Stomach (tissue), 9 donors: ENCODE data around the gene PTPN14. TPM values are rescaled to one million over a fixed set of nuclear protein-coding genes. Genes with fewer than 3 reads are reported as not detected.

Experiments
- DNase-seq, 2 donors: peaks; one replicate each; pipeline versions ENCODE4 v3.0.0 to v3.0.0-alpha.2; 2013 to 2019
- H3K27ac ChIP-seq, 5 donors: fragments of 200-600 bp in 4 of 5; sonication (generic) in 4 of 5; one replicate each; pipeline ENCODE4 v1.5.1; 2013 to 2019; ENCODE audit warnings: mild to moderate bottlenecking in 1 of 5, moderate library complexity in 1 of 5
- H3K27me3 ChIP-seq, 3 donors: fragments of 200-600 bp; sonication (generic); one replicate each; pipeline ENCODE4 v1.5.1; 2017 to 2019; ENCODE audit warnings: mixed run types in 1 of 3
- H3K36me3 ChIP-seq, 4 donors: fragments of 200-600 bp; sonication (generic); 1 replicate in 3 of 4; 2 replicates in 1 of 4; pipeline ENCODE4 v1.5.1; 2016 to 2019
- H3K4me1 ChIP-seq, 4 donors: fragments of 200-600 bp; sonication (generic); one replicate each; pipeline ENCODE4 v1.5.1; 2016 to 2019
- H3K4me3 ChIP-seq, 4 donors: fragments of 200-600 bp; sonication (generic) in 3 of 4; one replicate each; pipeline ENCODE4 v1.5.1; 2016 to 2019; ENCODE audit warnings: mild to moderate bottlenecking in 1 of 4
- H3K9me3 ChIP-seq, 4 donors: fragments of 200-600 bp; sonication (generic); one replicate each; pipeline ENCODE4 v1.5.1; 2016 to 2019
- CTCF ChIP-seq, 7 experiments: fragments of 450-650 bp in 4 of 7; fragments of 200-600 bp in 3 of 7; sonication (generic) in 3 of 7; IDR thresholded peaks; one replicate each; pipeline ENCODE4 v1.5.1; 2016 to 2019; ENCODE audit warnings: antibody characterized with exemption in 7 of 7, control low read depth in 2 of 7, mild to moderate bottlenecking in 1 of 7
- EP300 ChIP-seq: sonication (generic); formaldehyde crosslinking; IDR thresholded peaks from one replicate; pipeline ENCODE4 v1.6.1; 2017; ENCODE audit warnings: antibody characterized with exemption
- POLR2A ChIP-seq, 4 donors: fragments of 450-650 bp; IDR thresholded peaks; one replicate each; pipeline ENCODE4 v1.6.1; 2016; ENCODE audit warnings: antibody characterized with exemption in 4 of 4, control low read depth in 2 of 4, mild to moderate bottlenecking in 1 of 4, moderate library complexity in 1 of 4
- POLR2AphosphoS5 ChIP-seq, 3 donors: sonication (generic); formaldehyde crosslinking; IDR thresholded peaks; one replicate each; pipeline ENCODE4 v1.6.1; 2016; ENCODE audit warnings: antibody characterized with exemption in 3 of 3
- WGBS, 5 donors: extraction: QIAGEN DNeasy Blood & Tissue Kit in 3 of 5; methylation state at CpG; one replicate each; pipeline versions ENCODE4 v1.1.5 to v1.1.7; 2013 to 2018; 5-methylcytosine and 5-hydroxymethylcytosine counted together
- intact Hi-C: fragments of 100-400 bp; cut with DNase I; formaldehyde crosslinking; loops from one replicate; pipeline ENCODE4 v1.15.1; 2023; ENCODE audit warnings: low total_unique reads
- polyA plus RNA-seq, 3 donors: library from polyadenylated mRNA; stranded (reverse); fragments of 200-250 nt; gene quantifications; one replicate each; pipeline ENCODE4 v1.2.3, GENCODE V29; 2013
- total RNA-seq, 5 donors: library from RNA; depleted of rRNA; stranded (reverse); fragments of >200 nt; gene quantifications; one replicate each; pipeline versions ENCODE4 v1.1.0 to v1.2.3, GENCODE V29; 2014 to 2016
- donor health status: healthy with polysubstance abuse.
- donor health status: Bipolar disorder and iron deficiency.
- donor health status: healthy.

PTPN14 gene
- total and polyA plus RNA-seq, 8 donors: 1.7 to 44.6 (median 9.8) TPM

- H3K9me3 ChIP-seq: no peaks in the 10 kb centered on the region
- no peak for DNase-seq
- no peak overlapping the region for H3K4me3 ChIP-seq
- intact Hi-C loops: loop anchor here (10.0 kb wide), 1 partner anchor 1120 kb away; no protein-coding TSS in a partner anchor
- TF ChIP-seq POLR2A (IDR thresholded peaks at IDR 0.05) (no peak), EP300 (no peak), CTCF (IDR thresholded peaks at IDR 0.05) (no peak), POLR2AphosphoS5 (IDR thresholded peaks at IDR 0.05) (no peak)
- WGBS, 5 donors: 86 to 93% (median 91%) methylated on average over 9 of the region's 9 CpGs
- peaks cover 0 to 8% (median 0%) of the 10 kb centered on the region in 4 donors for H3K4me1 ChIP-seq
- peaks cover 0 to 6% (median 0%) of the 10 kb centered on the region in 4 donors for H3K36me3 ChIP-seq
- no peak overlapping the region for H3K27ac ChIP-seq
- H3K27me3 ChIP-seq: no peaks in the 10 kb centered on the region
Observed at GRCh38 chr1:214305164-214305751, 246.1 kb downstream of the PTPN14 start.

- intact Hi-C loops: loop anchor here (10.0 kb wide), 1 partner anchor 1121 kb away; no protein-coding TSS in a partner anchor
- 69 to 80% (median 75%) methylated on average over 16 to 25 of the region's 25 CpGs for WGBS, 5 donors
- DNase-seq: peak in 1 of 2 donors; percentile 32
Observed at GRCh38 chr1:214303141-214303930, 248.1 kb downstream of the PTPN14 start.

GRCh38 chr1:214301526-214301925 lies 249.9 kb downstream of the PTPN14 start:
- H3K4me3 ChIP-seq: no peak overlapping the region
- TF ChIP-seq EP300 (no peak), POLR2A (IDR thresholded peaks at IDR 0.05) (no peak)
- intact Hi-C loops: loop anchor here (10.0 kb wide), 1 partner anchor 1123 kb away; no protein-coding TSS in a partner anchor
- no peaks in the 10 kb centered on the region for H3K9me3 ChIP-seq
- DNase-seq: no peak
- H3K27ac ChIP-seq: no peak overlapping the region
- no peaks in the 10 kb centered on the region for H3K27me3 ChIP-seq
- peaks cover 0 to 8% (median 0%) of the 10 kb centered on the region in 4 donors for H3K4me1 ChIP-seq
- peaks cover 0 to 6% (median 0%) of the 10 kb centered on the region in 4 donors for H3K36me3 ChIP-seq

More at GRCh38 chr1:214303141-214303930, 248.1 kb downstream of the PTPN14 start:
- H3K4me1 ChIP-seq: peaks cover 0 to 8% (median 0%) of the 10 kb centered on the region in 4 donors
- no peaks in the 10 kb centered on the region for H3K27me3 ChIP-seq
- H3K4me3 ChIP-seq: peak overlapping the region in 1 of 4 donors; percentile 2
- peaks cover 0 to 6% (median 0%) of the 10 kb centered on the region in 4 donors for H3K36me3 ChIP-seq
- no peak overlapping the region for H3K27ac ChIP-seq
- H3K9me3 ChIP-seq: no peaks in the 10 kb centered on the region
- TF ChIP-seq POLR2AphosphoS5 (IDR thresholded peaks at IDR 0.05) (no peak), POLR2A (IDR thresholded peaks at IDR 0.05) (no peak), CTCF (IDR thresholded peaks at IDR 0.05) (no peak), EP300 (no peak)

- WGBS, 5 donors: 93 to 96% (median 95%) methylated on average over 9 of the region's 9 CpGs
- no peaks in the 10 kb centered on the region for H3K27me3 ChIP-seq
- no peak for DNase-seq
- no peak overlapping the region for H3K27ac ChIP-seq
- peaks cover 0 to 2% (median 0%) of the 10 kb centered on the region in 4 donors for H3K36me3 ChIP-seq
- H3K4me1 ChIP-seq: peaks cover 0 to 8% (median 0%) of the 10 kb centered on the region in 4 donors
- no peak for TF ChIP-seq POLR2AphosphoS5 (IDR thresholded peaks at IDR 0.05)
- no peak for TF ChIP-seq EP300
- TF ChIP-seq POLR2A (IDR thresholded peaks at IDR 0.05): no peak
- TF ChIP-seq CTCF (IDR thresholded peaks at IDR 0.05): no peak
- intact Hi-C loops: loop anchor here (10.0 kb wide), 1 partner anchor 1125 kb away; no protein-coding TSS in a partner anchor
- no peak overlapping the region for H3K4me3 ChIP-seq
- H3K9me3 ChIP-seq: no peaks in the 10 kb centered on the region
Observed at GRCh38 chr1:214300149-214300780, 251.1 kb downstream of the PTPN14 start.

Other genes starting within 250 kb of the PTPN14 start
- gene CENPF, start 51.6 kb upstream of the PTPN14 start, total RNA-seq: 10 to 100 TPM in 2 of 5 donors, 1 to 10 TPM in 3; 4.8 to 43.2 (median 8.2) TPM
- gene CENPF, start 51.6 kb upstream of the PTPN14 start, polyA plus RNA-seq: 1 to 10 TPM in 1 of 3 donors, under 1 TPM in 2; 0.15 to 8.8 (median 0.50) TPM